T-helper 2 cell treated with Interferon-gamma antibody and Interleukin-4, amounts not matched to agents 100 ng/mL and 5 ng/mL, for 36 hours (primary cell): ENCODE data around the gene GPC6. TPM values are rescaled to one million over a fixed set of nuclear protein-coding genes. Genes with fewer than 3 reads are reported as not detected.

Experiments
- intact Hi-C: fragments of 100-400 bp; cut with micrococcal nuclease; formaldehyde crosslinking; loops from one replicate; pipeline ENCODE4 v1.15.1; 2023
- total RNA-seq: library from RNA; stranded (reverse); gene quantifications from 2 replicates; pipeline ENCODE4 v1.2.3, GENCODE V29; 2022

Gene GPC6
- total RNA-seq, 1 donor from 2014 or later, result not detected

- intact Hi-C loops, result no loop called here
These were observed 913.9 kb downstream of the GPC6 start for GRCh38 chr13:94140511-94140910.

- intact Hi-C loops, result no loop called here
These were observed 917.2 kb downstream of the GPC6 start for GRCh38 chr13:94143624-94144350.

- intact Hi-C loops, result no loop called here
These were observed 919.4 kb downstream of the GPC6 start for GRCh38 chr13:94145966-94146365.

- intact Hi-C loops, result no loop called here
These were observed 927.0 kb downstream of the GPC6 start for GRCh38 chr13:94153586-94153985.

- intact Hi-C loops, result no loop called here
These were observed 927.8 kb downstream of the GPC6 start for GRCh38 chr13:94154367-94154766.

GRCh38 chr13:94157705-94158218 is 931.2 kb downstream of the GPC6 start:
- intact Hi-C loops, result no loop called here

GRCh38 chr13:94160875-94161274 is 934.3 kb downstream of the GPC6 start:
- intact Hi-C loops, result no loop called here

- intact Hi-C loops, result no loop called here
These were observed 935.7 kb downstream of the GPC6 start for GRCh38 chr13:94162289-94162688.

- intact Hi-C loops, result no loop called here
These were observed 936.9 kb downstream of the GPC6 start for GRCh38 chr13:94163535-94163934.

- intact Hi-C loops, result no loop called here
These were observed 942.3 kb downstream of the GPC6 start for GRCh38 chr13:94168783-94169453.

- intact Hi-C loops, result no loop called here
These were observed 943.0 kb downstream of the GPC6 start for GRCh38 chr13:94169454-94170144.

GRCh38 chr13:94170145-94170571 is 943.6 kb downstream of the GPC6 start:
- intact Hi-C loops, result no loop called here

GRCh38 chr13:94172416-94172815 is 945.8 kb downstream of the GPC6 start:
- intact Hi-C loops, result no loop called here

GRCh38 chr13:94173312-94173854 is 946.8 kb downstream of the GPC6 start:
- intact Hi-C loops, result no loop called here

GRCh38 chr13:94174009-94174408 is 947.4 kb downstream of the GPC6 start:
- intact Hi-C loops, result no loop called here

GRCh38 chr13:94175076-94175475 is 948.5 kb downstream of the GPC6 start:
- intact Hi-C loops, result no loop called here

- intact Hi-C loops, result no loop called here
These were observed 950.0 kb downstream of the GPC6 start for GRCh38 chr13:94176561-94176960.

- intact Hi-C loops, result no loop called here
These were observed 950.4 kb downstream of the GPC6 start for GRCh38 chr13:94177041-94177440.

GRCh38 chr13:94178625-94179244 is 952.1 kb downstream of the GPC6 start:
- intact Hi-C loops, result no loop called here

GRCh38 chr13:94181461-94182107 is 955.0 kb downstream of the GPC6 start:
- intact Hi-C loops, result no loop called here
